ENCODE results near the gene TTC23. TPM values are rescaled to one million over a fixed set of nuclear protein-coding genes. Genes with fewer than 3 reads are reported as not detected.

The TTC23 gene
- total RNA-seq, 1 donor from 2014 or later = 2.7 TPM

GRCh38 chr15:99213187-99213811, 36.1 kb downstream of the TTC23 start:
- DNase-seq = peak; percentile 30
- Mint-ChIP-seq H3K9me3 (no peaks in the 10 kb centered on the region), H3K27me3 (no peaks in the 10 kb centered on the region), H3K36me3 (ENCODE audit: low read depth) (no peaks in the 10 kb centered on the region), H3K4me3 (no peak overlapping the region), H3K27ac (no peak overlapping the region), H3K4me1 (no peaks in the 10 kb centered on the region)
- POLR2A ChIA-PET = no interaction called here
- intact Hi-C loops (cut with micrococcal nuclease) = loop anchor here (1.0 to 5.0 kb wide), 7 partner anchors 109 to 901 kb away; no protein-coding TSS in a partner anchor
- TF ChIP-seq, protein P1, sequence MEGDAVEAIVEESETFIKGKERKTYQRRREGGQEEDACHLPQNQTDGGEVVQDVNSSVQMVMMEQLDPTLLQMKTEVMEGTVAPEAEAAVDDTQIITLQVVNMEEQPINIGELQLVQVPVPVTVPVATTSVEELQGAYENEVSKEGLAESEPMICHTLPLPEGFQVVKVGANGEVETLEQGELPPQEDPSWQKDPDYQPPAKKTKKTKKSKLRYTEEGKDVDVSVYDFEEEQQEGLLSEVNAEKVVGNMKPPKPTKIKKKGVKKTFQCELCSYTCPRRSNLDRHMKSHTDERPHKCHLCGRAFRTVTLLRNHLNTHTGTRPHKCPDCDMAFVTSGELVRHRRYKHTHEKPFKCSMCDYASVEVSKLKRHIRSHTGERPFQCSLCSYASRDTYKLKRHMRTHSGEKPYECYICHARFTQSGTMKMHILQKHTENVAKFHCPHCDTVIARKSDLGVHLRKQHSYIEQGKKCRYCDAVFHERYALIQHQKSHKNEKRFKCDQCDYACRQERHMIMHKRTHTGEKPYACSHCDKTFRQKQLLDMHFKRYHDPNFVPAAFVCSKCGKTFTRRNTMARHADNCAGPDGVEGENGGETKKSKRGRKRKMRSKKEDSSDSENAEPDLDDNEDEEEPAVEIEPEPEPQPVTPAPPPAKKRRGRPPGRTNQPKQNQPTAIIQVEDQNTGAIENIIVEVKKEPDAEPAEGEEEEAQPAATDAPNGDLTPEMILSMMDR (IDR thresholded peaks at IDR 0.05) = peak; percentile 30
- peak; percentile 58 for ATAC-seq (ENCODE audit: low read depth)
- CTCF ChIA-PET = interaction anchor here (0.9 to 1.8 kb wide), 3 partner anchors 31 to 137 kb away, joined by 3 to 5 read pairs (median 4); no protein-coding TSS in a partner anchor

DNA sequence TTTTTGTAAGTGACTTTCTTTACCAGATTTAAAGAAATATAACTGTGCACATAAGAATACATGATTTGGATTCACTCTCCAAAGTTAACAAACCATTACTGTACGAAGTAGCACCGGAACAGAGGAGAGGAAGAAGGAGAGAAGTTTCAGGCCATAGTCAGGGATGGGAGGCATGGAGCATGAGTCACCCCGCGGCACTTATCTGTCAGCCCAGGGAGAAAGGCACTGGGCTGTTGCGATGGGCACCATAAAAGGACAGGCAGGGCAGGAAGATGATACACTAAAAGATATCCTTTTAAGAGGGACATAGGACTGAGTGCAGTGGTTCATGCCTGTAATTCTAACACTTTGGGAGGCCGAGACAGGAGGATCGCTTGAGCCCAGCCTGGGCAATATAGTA, 37.0 kb downstream of the TTC23 start:
- Mint-ChIP-seq H3K27ac (no peak overlapping the region), H3K36me3 (ENCODE audit: low read depth) (no peaks in the 10 kb centered on the region), H3K4me1 (no peaks in the 10 kb centered on the region), H3K4me3 (no peak overlapping the region), H3K9me3 (no peaks in the 10 kb centered on the region), H3K27me3 (no peaks in the 10 kb centered on the region)
- TF ChIP-seq, protein P1 (IDR thresholded peaks at IDR 0.05) = no peak
- POLR2A ChIA-PET = no interaction called here
- DNase-seq (no peak), ATAC-seq (ENCODE audit: low read depth) (no peak)
- intact Hi-C loops (cut with micrococcal nuclease) = loop anchor here (2.0 to 5.0 kb wide), 4 partner anchors 330 to 900 kb away; no protein-coding TSS in a partner anchor
- CTCF ChIA-PET = interaction anchor here (1.3 kb wide), 1 partner anchor 30 kb away, joined by 5 read pairs; no protein-coding TSS in a partner anchor

DNA sequence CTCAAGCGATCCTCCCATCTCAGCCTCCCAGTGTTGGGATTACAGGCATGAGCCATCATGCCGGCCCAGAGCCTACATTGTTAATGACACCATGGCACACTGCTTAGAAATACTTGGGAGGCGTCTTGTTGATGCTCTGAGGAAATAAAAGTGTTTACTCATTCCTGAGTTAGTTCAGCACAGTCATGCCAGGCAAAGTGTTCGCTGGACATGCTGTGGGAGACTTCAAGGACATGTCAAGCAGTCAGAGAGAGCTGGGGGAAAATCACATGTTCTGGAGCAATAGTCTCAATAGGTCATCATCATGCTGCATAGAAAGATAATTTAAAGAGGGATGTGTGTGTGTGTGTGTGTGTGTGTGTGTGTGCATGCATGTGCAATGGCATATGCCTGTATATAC, 37.5 kb downstream of the TTC23 start:
- TF ChIP-seq, protein P1 (IDR thresholded peaks at IDR 0.05) = no peak
- DNase-seq (no peak), ATAC-seq (ENCODE audit: low read depth) (no peak)
- no peak overlapping the region for H3K4me3 Mint-ChIP-seq
- H3K27me3 Mint-ChIP-seq = no peaks in the 10 kb centered on the region
- ChIA-PET CTCF (interaction anchor here (0.6 to 0.9 kb wide), 2 partner anchors 108 to 111 kb away, joined by 3 to 4 read pairs; no protein-coding TSS in a partner anchor), POLR2A (no interaction called here)
- intact Hi-C loops (cut with micrococcal nuclease) = loop anchor here (2.0 to 5.0 kb wide), 4 partner anchors 330 to 900 kb away; no protein-coding TSS in a partner anchor
- H3K9me3 Mint-ChIP-seq = no peaks in the 10 kb centered on the region
- no peaks in the 10 kb centered on the region for H3K36me3 Mint-ChIP-seq (ENCODE audit: low read depth)
- H3K27ac Mint-ChIP-seq = no peak overlapping the region
- no peaks in the 10 kb centered on the region for H3K4me1 Mint-ChIP-seq

DNA sequence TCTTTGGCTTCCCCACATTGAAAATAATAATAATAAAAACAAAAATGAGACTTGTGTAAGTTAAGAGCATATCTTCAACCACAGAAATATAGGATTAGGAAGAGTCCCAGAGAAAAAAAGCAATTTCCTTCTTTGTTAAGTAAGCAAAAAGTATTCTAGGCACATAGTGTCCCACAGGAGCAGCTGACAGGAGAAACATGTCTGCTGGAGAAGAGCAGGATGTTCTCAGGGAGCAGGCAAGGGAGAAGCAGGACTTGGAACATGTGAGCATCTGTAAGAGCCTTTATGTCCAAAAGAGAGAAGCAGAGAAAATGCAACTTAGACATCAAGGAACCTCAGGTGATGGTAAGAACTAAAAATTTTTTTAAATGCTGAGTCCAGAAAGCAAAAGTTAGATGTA, 39.0 kb downstream of the TTC23 start:
- H3K27me3 Mint-ChIP-seq = no peaks in the 10 kb centered on the region

GRCh38 chr15:99209326-99209725, 40.1 kb downstream of the TTC23 start:
- no peaks in the 10 kb centered on the region for H3K27me3 Mint-ChIP-seq

More for the DNA sequence above, 39.0 kb downstream of the TTC23 start:
- Mint-ChIP-seq H3K9me3 (no peaks in the 10 kb centered on the region), H3K27ac (no peak overlapping the region), H3K4me3 (no peak overlapping the region), H3K36me3 (ENCODE audit: low read depth) (no peaks in the 10 kb centered on the region), H3K4me1 (no peaks in the 10 kb centered on the region)
- intact Hi-C loops (cut with micrococcal nuclease) = loop anchor here (5.0 kb wide), 3 partner anchors 328 to 898 kb away; no protein-coding TSS in a partner anchor
- DNase-seq = no peak
- ChIA-PET POLR2A (no interaction called here), CTCF (no interaction called here)
- ATAC-seq (ENCODE audit: low read depth) = no peak
- TF ChIP-seq, protein P1 (IDR thresholded peaks at IDR 0.05) = no peak

More at GRCh38 chr15:99209326-99209725, 40.1 kb downstream of the TTC23 start:
- Mint-ChIP-seq H3K4me1 (no peaks in the 10 kb centered on the region), H3K4me3 (no peak overlapping the region), H3K9me3 (no peaks in the 10 kb centered on the region), H3K36me3 (ENCODE audit: low read depth) (no peaks in the 10 kb centered on the region), H3K27ac (no peak overlapping the region)
- no peak for ATAC-seq (ENCODE audit: low read depth)
- ChIA-PET CTCF (interaction anchor here (1.6 to 1.7 kb wide), 2 partner anchors 41 to 108 kb away, joined by 3 read pairs; no protein-coding TSS in a partner anchor), POLR2A (no interaction called here)
- TF ChIP-seq, protein P1 (IDR thresholded peaks at IDR 0.05) = no peak
- DNase-seq = no peak
- intact Hi-C loops (cut with micrococcal nuclease) = no loop called here
